Measurements from ENCODE around the gene OLFML1.

DNA sequence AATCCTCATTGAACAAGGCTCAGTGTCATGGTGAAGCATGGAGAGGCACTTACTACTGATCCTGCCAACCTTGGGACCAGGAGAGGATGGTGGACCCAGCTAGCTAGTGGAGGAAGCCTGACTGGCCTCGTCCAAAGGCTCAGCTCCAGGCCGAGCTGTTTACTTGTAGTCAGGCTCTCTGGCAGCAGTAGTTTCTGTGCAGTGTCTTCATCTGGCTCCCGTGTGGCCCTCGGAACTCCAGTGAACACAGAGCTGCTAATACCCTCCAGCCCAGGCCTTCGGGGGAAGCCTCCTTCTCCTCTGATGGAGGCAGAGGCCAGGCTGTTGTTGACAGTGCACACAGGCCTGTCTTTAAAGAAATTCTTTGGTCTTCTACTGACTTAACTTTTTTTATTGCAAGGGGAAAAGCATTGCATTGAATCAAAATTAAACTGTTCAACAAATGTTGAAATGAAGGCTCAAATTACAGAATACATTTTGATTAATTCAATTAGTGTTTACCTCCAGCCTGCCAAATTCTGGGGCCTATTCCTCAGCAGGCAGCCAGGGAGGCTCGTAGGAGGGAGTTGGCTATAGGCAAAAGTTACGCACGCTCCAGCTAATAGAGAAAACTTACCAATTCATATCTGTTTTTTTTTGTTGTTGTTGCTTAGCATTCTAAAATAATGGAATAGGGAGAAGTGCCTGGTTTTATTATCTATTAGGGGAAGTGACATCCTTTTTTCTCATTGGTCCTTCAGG lies 47.3 kb downstream of the OLFML1 start:
- TF ChIP-seq, protein P1, sequence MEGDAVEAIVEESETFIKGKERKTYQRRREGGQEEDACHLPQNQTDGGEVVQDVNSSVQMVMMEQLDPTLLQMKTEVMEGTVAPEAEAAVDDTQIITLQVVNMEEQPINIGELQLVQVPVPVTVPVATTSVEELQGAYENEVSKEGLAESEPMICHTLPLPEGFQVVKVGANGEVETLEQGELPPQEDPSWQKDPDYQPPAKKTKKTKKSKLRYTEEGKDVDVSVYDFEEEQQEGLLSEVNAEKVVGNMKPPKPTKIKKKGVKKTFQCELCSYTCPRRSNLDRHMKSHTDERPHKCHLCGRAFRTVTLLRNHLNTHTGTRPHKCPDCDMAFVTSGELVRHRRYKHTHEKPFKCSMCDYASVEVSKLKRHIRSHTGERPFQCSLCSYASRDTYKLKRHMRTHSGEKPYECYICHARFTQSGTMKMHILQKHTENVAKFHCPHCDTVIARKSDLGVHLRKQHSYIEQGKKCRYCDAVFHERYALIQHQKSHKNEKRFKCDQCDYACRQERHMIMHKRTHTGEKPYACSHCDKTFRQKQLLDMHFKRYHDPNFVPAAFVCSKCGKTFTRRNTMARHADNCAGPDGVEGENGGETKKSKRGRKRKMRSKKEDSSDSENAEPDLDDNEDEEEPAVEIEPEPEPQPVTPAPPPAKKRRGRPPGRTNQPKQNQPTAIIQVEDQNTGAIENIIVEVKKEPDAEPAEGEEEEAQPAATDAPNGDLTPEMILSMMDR (IDR thresholded peaks at IDR 0.05): no peak
- no peak for TF ChIP-seq TEAD4 (CRISPR knock-in tag; IDR thresholded peaks at IDR 0.05)
- no peak for TF ChIP-seq ESRRA (CRISPR knock-in tag; IDR thresholded peaks at IDR 0.05; ENCODE audit: borderline replicate concordance)
- no peak for TF ChIP-seq CREB1 (CRISPR knock-in tag; IDR thresholded peaks at IDR 0.05)
- TF ChIP-seq, protein P2, sequence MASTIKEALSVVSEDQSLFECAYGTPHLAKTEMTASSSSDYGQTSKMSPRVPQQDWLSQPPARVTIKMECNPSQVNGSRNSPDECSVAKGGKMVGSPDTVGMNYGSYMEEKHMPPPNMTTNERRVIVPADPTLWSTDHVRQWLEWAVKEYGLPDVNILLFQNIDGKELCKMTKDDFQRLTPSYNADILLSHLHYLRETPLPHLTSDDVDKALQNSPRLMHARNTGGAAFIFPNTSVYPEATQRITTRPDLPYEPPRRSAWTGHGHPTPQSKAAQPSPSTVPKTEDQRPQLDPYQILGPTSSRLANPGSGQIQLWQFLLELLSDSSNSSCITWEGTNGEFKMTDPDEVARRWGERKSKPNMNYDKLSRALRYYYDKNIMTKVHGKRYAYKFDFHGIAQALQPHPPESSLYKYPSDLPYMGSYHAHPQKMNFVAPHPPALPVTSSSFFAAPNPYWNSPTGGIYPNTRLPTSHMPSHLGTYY (CRISPR knock-in tag; IDR thresholded peaks at IDR 0.05): no peak
- no peak for TF ChIP-seq ATF6 (CRISPR knock-in tag; IDR thresholded peaks at IDR 0.05)
- TF ChIP-seq, protein P3, sequence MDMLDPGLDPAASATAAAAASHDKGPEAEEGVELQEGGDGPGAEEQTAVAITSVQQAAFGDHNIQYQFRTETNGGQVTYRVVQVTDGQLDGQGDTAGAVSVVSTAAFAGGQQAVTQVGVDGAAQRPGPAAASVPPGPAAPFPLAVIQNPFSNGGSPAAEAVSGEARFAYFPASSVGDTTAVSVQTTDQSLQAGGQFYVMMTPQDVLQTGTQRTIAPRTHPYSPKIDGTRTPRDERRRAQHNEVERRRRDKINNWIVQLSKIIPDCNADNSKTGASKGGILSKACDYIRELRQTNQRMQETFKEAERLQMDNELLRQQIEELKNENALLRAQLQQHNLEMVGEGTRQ (CRISPR knock-in tag; IDR thresholded peaks at IDR 0.05): no peak
- no peak for TF ChIP-seq NR3C1 (CRISPR knock-in tag; conservative IDR thresholded peaks at IDR 0.05; ENCODE audit: low read depth)
- no peak for TF ChIP-seq MAX (CRISPR knock-in tag; IDR thresholded peaks at IDR 0.05)
- TF ChIP-seq, protein P4, sequence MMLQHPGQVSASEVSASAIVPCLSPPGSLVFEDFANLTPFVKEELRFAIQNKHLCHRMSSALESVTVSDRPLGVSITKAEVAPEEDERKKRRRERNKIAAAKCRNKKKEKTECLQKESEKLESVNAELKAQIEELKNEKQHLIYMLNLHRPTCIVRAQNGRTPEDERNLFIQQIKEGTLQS (CRISPR knock-in tag; conservative IDR thresholded peaks at IDR 0.05): no peak
- no peak for TF ChIP-seq EMX1 (CRISPR knock-in tag; IDR thresholded peaks at IDR 0.05)
- no peak for TF ChIP-seq MXD4 (CRISPR knock-in tag; IDR thresholded peaks at IDR 0.05; ENCODE audit: borderline replicate concordance)
- no peak for TF ChIP-seq NFE2L1 (CRISPR knock-in tag; IDR thresholded peaks at IDR 0.05)
